GM13977 (cell line): ENCODE data around the gene LHFPL2.
"Not testable (repeated sequence)": the region's sequence is repeated elsewhere in the genome, so short reads cannot be mapped to it uniquely, and the experiment has no call there.

Source experiments
- DNase-seq: peaks from one replicate; pipeline ENCODE4 v3.0.0; 2012; ENCODE audit warnings: low spot score
- in situ Hi-C: fragments of 300-500 bp; cut with MboI; formaldehyde crosslinking; loops from one replicate; pipeline ENCODE4 v1.12.0; 2022; ENCODE audit warnings: low sequenced_read_pairs, low pct_unique_long_range_greater_than_20kb, mixed read lengths, inconsistent platforms; ENCODE audit not compliant: unreplicated experiment
- TF ChIP-seq, protein P1 (sequence below): IDR thresholded peaks from 2 replicates; pipeline ENCODE4 v1.5.1; 2012; ENCODE audit warnings: mild to moderate bottlenecking, control low read depth; ENCODE audit not compliant: insufficient read depth; ENCODE audit errors: extremely low read depth, missing control alignments

The LHFPL2 gene

DNA sequence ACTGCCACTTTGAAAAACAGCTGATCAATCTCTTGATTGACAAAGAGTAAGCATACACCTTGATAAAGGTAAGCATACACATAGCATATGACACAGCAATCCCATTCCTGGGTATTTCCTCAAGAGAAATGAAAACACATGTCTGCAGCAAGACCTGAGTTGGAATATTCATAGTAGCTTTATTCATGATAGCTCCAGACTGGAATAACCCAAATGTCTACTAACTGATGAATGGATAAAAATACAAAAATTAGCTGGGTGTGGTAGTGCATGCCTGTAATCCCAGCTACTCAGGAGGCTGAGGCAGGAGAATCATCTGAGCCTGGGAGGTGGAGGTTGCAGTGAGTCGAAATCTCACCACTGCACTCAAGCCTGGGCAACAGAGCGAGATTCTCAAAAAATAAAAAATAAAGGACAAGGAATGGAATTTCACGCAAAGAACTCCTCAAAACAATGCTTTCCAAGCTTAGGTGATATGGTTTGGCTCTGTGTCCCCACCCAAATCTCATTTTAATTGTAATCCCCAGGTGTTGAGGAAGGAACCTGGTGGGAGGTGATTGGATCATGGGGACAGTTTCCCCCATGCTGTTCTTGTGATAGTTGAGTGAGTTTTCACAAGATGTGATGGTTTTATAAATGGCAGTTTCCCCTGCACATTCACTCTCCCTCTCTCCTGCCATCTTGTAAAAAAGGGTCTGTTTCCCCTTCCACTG, 41.1 kb upstream of the LHFPL2 start:
- in situ Hi-C loops, result no loop called here
- no peak for DNase-seq
- TF ChIP-seq, protein P1, sequence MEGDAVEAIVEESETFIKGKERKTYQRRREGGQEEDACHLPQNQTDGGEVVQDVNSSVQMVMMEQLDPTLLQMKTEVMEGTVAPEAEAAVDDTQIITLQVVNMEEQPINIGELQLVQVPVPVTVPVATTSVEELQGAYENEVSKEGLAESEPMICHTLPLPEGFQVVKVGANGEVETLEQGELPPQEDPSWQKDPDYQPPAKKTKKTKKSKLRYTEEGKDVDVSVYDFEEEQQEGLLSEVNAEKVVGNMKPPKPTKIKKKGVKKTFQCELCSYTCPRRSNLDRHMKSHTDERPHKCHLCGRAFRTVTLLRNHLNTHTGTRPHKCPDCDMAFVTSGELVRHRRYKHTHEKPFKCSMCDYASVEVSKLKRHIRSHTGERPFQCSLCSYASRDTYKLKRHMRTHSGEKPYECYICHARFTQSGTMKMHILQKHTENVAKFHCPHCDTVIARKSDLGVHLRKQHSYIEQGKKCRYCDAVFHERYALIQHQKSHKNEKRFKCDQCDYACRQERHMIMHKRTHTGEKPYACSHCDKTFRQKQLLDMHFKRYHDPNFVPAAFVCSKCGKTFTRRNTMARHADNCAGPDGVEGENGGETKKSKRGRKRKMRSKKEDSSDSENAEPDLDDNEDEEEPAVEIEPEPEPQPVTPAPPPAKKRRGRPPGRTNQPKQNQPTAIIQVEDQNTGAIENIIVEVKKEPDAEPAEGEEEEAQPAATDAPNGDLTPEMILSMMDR, result no peak

DNA sequence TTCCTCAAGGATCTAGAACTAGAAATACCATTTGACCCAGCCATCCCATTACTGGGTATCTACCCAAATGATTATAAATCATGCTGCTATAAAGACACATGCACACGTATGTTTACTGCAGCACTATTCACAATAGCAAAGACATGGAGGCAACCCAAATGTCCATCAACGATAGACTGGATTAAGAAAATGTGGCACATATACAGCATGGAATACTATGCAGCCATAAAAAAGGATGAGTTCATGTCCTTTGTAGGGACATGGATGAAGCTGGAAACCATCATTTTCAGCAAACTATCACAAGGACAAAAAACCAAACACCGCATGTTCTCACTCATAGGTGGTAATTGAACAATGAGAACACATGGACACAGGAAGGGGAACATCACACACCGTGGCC, 38.9 kb upstream of the LHFPL2 start:
- in situ Hi-C loops, DNase-seq: not testable (repeated sequence)

DNA sequence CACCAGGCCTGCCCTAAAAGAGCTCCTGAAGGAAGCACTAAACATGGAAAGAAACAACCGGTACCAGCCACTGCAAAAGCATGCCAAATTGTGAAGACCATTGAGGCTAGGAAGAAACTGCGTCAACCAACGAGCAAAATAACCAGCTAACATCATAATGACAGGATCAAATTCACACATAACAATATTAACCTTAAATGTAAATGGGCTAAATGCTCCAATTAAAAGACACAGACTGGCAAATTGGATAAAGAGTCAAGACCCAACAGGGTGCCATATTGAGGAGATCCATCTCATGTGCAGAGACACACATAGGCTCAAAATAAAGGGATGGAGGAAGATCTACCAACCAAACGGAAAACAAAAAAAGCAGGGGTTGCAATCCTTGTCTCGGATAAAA, 35.3 kb upstream of the LHFPL2 start:
- not testable (repeated sequence) for DNase-seq

DNA sequence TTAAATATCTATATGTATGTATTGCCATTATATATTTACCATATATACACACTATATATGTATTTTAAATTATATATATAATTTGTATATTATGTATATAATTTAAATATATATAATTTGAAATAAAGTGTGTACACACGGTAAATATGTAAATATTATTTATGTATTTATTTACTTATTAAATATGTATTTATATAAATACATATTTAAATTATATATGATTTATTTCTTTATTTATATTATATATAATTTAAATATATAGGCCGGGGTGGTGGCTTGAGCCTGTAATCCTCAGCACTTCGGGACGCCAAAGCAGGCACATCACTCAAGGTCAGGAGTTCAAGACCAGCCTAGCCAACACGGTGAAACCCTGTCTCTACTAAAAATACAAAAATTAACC, 31.3 kb upstream of the LHFPL2 start:
- TF ChIP-seq, protein P1, result no peak
- no peak for DNase-seq
- in situ Hi-C loops, result no loop called here

More for the DNA sequence above, 35.3 kb upstream of the LHFPL2 start:
- in situ Hi-C loops, result not testable (repeated sequence)

DNA sequence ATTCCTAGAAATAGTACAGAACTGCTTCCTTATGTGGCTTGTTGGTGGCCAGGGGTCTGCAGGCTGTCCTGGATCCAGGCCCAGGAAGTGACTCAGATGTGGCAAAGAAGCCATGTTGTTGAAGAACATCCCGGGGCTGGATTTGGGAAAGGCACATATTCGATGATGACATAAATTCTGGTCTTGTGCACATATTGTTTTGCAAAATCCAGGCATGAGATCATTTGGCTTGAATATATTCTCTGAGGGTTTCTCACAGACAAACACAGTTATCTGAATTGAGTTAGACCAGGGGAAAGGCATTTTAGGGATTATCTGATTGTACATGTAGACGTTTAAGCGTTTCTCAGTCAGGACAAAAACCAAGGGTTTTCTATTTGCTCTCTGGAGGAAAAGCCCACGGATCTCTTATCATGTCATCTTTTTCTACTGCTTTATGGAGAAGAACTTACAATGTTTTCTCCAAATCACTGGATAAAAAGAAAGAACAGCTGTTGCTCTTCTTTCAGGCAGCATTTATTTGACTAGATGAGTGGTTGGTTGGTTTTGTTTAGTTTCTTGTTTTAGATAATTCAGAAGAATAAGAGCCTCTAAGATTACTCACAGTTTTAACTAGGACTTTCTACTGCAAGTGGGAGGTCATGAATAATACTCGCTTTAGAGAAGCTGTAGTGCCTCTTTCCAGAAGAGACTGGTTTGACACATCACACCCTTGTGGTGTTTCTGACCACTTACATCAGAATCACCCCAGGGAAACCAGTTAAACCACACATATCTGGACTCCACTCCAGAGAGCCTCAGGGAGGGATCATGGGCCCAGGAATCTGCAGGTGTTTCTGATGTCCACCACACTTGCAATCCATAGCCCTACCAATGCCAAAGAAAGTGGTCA, 29.5 kb upstream of the LHFPL2 start:
- DNase-seq, result peak; percentile 31

DNA sequence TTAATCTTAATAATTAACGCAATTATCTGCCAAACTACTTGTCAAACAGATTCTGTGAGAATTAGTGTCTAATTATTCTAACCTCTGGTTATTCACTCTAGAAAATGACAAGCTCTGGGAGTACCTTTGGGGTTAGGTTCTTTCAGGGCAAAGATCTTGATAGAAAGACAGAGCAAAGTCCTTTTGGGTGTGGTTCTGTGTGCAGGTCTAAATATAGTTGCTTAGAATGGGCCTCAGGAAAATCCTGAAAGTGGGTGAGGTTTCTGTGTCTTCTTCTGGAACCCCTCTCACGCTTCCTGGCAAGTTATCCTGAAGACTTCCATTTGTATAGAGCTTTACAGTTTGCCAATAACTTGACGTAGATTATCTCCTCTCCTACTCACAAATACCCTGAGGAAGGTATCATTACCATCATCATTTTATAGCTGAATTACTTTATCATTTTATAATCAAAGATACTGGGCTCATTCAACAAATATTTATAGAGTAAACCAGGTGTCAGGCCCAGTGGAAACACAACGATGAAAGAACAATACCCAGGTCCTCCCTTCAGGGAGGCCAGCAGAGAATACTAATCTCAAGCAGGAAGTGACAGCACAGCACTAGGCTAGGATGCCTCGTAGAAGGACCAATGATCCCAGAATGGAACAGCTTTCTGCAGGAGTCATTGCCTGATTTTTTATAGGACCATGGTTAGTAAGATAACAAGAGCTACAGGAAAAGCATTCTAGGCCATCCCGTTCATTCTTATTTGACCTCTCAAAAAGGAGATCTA, 27.6 kb upstream of the LHFPL2 start:
- in situ Hi-C loops, result no loop called here
- TF ChIP-seq, protein P1, result no peak
- DNase-seq, result no peak

More for the DNA sequence above, 29.5 kb upstream of the LHFPL2 start:
- TF ChIP-seq, protein P1, result no peak
- in situ Hi-C loops, result no loop called here

DNA sequence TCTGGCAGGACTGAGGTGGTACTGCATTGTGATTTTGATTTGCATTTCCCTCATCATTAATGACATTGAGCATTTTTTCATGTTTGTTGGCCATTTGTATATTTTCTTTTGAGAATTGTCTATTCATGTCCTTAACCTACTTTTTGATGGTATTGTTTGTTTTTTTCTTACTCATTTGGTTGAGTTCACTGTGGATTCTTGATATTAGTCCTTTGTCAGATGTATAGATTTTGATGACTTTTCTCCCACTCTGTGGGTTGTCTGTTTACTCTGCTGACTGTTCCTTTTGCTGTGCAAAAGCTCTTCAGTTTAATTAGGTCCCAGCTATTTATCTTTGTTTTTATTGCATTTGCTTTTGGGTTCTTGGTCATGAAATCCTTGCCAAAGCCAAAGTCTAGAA, 25.3 kb upstream of the LHFPL2 start:
- DNase-seq, in situ Hi-C loops: not testable (repeated sequence)

DNA sequence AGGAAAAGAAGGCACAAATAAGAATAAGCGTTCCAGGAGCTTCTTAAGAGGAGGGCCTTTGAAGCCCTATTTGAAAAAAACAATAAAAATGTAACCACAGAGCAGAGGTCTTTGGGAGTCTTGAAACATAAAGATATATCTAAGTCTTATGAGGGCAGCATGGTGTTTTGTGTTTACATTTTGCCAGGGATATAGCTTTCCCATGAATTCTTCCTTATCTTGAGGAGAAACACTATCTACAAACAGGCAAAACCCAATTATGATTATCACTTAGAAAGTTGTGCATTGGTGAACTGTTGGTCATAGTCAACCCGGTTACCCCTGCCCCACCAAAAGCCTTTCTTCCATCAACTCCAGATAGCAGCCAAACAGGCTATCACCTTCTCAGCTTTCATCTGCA, 23.6 kb upstream of the LHFPL2 start:
- in situ Hi-C loops, result no loop called here
- TF ChIP-seq, protein P1, result no peak
- DNase-seq, result no peak
